HG02970 (cell line): ENCODE results near the gene ZNF385B.

Experiments
- ATAC-seq: cut with Tn5 transposase; IDR thresholded peaks from one replicate; pipeline ENCODE4 v1.9.1; 2021; ENCODE audit warnings: mild to moderate bottlenecking, moderate library complexity, moderate number of reproducible peaks; ENCODE audit not compliant: unreplicated experiment, low FRiP score

The ZNF385B gene

DNA sequence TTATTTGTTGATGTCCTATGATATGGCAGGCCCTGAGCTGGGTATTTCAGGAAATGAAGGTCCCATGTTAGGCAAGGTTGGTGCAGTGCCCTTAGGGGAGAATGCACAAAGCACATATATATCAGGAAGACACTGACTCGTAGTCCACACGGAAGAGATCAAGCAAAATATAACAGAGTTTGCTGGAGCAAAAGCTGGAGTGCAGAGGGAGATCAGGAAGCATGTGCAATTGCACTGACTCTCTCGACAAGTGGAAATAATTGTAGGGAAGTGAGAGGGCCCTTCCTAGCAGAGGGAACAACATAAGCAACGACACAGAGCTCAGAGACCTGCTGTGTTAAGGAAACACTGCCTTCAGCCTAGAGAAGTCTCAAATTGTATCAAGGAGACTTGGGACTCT is 4.2 kb downstream of the ZNF385B start:
- no peak for ATAC-seq

GRCh38 chr2:179856205-179856604 is 5.2 kb downstream of the ZNF385B start:
- ATAC-seq: no peak

- ATAC-seq: no peak
These were observed 5.7 kb downstream of the ZNF385B start for GRCh38 chr2:179855673-179856072.

GRCh38 chr2:179854891-179855290 is 6.5 kb downstream of the ZNF385B start:
- no peak for ATAC-seq

DNA sequence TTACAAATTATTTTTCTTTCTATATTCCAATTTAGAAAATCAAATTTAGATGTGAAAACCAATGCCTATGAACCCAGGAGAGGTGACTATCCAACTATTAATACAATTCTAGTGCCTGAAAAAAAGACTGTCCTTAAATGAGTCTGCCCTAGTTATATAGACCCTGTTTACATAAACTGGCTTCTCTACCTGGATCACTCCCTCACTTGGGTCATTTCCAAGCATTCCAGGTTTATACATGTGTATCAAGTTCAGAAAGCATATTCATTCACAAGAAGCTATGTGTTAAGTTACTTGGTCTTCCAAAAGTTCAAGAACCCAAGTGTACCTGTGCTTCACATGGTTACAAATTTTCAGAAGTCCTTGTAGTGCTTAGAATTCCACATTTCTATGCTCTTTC is 8.3 kb downstream of the ZNF385B start:
- ATAC-seq: no peak

DNA sequence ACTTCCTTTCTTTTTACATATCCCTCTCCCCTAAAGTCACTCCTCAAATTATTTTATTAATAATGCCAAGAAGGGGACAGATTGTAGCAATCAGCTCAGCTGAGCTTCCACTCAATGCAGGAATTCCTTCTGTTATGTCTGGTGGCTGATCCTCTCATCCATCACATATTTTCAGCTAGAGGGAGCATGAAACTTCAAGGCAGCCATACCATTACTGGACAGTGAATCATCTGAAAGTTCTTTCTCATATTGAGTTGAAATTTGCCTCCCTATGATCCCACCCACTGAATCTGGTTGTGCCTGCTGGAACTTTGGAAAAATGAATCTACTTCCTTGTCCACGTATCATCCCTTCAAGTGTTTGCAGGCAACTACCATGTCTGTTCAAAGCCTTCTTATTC is 11.2 kb downstream of the ZNF385B start:
- no peak for ATAC-seq

DNA sequence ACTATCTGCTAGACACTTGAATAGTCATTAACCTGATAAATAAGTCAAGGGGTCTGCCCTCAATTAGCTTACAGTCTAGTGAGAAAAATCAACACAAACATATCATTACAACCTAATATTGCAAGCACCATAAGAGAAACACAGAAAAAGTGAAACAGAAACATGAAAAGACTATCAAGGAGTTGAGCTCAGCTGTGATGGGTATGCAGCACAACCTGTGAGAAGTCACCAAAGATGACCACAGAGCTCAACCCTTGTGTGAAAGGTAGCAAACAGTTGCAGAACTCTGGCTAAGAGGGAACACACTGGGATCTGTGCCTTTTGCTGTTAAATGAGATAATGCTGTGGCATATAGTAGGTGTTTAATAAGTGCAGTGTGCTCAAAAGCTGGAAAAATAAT is 11.7 kb downstream of the ZNF385B start:
- no peak for ATAC-seq

DNA sequence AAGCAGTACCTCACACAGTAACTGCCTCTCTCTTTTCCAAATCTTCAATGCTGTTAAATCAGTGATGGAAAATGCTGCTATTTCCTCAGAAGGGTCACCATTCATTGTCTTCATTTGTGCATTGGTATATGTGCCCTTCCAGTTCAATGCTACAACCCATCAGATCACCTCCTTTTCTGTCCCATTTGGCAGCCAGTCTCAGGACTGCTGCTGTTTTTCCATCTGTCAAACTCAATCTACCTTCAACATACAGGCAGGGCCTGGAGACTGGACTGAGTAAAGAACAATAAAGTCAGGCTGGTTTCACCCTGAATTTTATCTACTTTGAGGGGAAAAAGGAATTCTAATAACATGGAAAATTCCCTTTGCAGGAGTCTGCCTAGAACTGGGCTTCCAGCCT is 17.9 kb downstream of the ZNF385B start:
- ATAC-seq: no peak

- no peak for ATAC-seq
These were observed 18.8 kb downstream of the ZNF385B start for GRCh38 chr2:179842498-179843153.

DNA sequence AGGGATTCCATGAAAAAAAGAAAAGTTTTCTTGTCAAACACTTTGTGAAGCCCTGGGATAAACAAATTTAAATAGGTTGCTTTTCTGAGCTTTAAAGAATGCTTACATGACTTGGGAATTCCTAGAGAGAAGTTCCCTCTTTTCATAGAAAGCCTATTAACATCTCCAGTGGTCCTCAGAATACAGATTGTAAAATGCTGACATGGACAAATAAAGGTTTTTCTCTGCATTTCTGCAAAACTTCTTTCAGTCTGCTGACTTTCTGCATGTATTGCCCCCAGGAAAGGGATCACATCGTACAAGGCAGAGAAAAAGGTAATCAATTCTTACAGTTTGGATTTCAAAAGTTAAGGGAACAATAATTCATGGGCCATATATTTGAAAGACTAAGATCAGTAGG is 20.6 kb downstream of the ZNF385B start:
- ATAC-seq: no peak

DNA sequence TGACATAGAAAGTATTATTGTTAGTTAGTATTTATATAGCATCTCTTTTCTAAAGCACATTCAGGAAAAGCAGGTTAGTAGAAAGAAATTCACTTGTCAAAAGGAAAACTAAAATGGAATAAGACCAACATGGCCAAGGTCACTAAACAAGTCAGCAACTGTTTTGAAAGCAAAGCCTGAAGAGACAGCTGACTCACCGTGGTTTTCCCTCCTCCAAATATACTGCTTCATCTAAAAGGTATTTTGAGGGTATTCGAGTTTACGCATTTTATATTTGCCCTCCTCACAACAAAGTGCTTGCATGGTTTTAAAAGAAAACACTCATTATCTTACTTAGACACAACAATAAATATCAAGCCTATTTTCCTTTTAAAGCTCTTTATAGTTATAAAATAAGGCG is 24.0 kb downstream of the ZNF385B start:
- ATAC-seq: no peak

GRCh38 chr2:179830043-179830787 is 31.2 kb downstream of the ZNF385B start:
- ATAC-seq: no peak

- ATAC-seq: no peak
These were observed 35.1 kb downstream of the ZNF385B start for GRCh38 chr2:179826297-179826696.

GRCh38 chr2:179825494-179825893 is 35.9 kb downstream of the ZNF385B start:
- ATAC-seq: no peak

DNA sequence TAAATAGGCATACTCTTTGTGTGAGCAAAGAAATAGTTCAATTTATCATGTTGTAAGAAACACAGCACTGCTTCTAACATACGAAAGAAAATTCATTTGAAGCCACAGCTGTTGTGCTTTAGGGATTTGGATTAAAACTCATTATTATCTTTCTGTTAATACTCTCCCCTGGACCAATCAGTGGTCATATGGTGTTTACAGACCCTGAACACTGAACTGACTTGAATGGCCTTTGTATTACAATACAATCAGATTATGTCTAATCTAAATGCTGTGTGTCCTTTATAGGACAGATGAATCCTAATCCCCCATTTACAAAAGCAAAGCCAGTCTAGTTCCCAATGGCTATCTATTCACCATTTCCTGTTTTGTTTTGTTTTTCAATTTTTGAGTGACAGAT is 36.5 kb downstream of the ZNF385B start:
- ATAC-seq: no peak

DNA sequence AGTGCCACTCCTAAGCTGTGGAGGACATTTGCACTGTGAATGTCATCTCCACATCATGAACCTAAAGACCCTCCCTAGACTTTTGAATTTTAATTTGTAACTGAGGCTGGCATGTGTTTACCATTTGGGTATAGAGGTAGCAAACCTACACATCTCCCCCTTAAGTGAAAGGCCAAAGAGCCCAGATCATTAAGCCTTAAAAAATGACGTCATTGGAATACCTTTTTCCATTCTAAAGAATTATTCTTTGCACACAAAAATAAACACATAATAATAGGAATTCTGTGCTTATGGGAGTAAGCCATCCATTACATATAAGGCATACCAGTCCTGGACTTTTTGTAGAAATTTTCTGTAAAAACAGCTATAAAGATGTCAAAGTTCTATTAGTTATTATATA is 38.9 kb downstream of the ZNF385B start:
- no peak for ATAC-seq

GRCh38 chr2:179818546-179818945 is 42.9 kb downstream of the ZNF385B start:
- ATAC-seq: no peak

- ATAC-seq: no peak
These were observed 44.1 kb downstream of the ZNF385B start for GRCh38 chr2:179817181-179817841.

- ATAC-seq: no peak
These were observed 47.4 kb downstream of the ZNF385B start for GRCh38 chr2:179814050-179814449.

GRCh38 chr2:179812501-179812900 is 48.9 kb downstream of the ZNF385B start:
- no peak for ATAC-seq

DNA sequence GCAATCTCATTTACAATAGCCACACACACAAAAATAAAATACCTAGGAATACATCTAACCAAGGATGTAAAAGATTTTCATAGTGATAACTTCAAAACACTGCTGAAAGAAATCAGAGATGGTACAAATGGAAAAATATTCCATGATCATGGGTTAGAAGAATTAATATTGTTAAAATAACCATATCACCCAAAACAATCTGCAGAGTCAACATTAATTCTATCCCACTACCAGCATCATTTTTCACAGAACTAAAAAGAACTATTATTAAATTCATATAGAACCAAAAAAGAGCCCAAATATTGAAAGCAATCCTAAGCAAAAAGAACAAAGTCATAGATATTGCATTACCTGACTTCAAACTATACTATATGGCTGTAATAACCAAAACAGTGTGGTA is 50.4 kb downstream of the ZNF385B start:
- no peak for ATAC-seq

DNA sequence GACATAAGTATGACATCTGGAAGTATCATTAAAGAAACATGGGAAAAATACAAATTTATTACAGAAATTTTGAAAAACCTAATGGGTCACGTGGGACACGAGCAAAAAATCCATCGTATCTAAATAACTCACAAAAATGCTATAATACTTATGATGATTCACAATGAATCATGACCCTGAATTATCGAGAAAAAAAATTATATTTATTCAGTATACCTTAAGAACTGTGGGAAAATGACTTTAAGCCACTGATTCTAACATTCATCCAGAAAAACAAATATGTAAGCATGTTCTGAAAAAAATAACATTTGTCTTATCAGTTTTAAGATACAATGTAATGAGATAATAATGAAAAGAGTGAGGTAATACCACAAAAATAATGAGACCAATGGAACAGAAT is 51.8 kb downstream of the ZNF385B start:
- ATAC-seq: no peak
